DND-41 (cell line): Measurements from ENCODE around the gene SOSTDC1.

Source experiments
- EZH2 ChIP-seq: IDR thresholded peaks from 3 replicates; pipeline ENCODE4 v1.6.1; 2012; ENCODE audit warnings: borderline replicate concordance, low read depth, mild to moderate bottlenecking, moderate library complexity, low read length, inconsistent platforms; ENCODE audit not compliant: severe bottlenecking
- TF ChIP-seq, protein P1 (sequence below): IDR thresholded peaks from 2 replicates; pipeline ENCODE4 v1.5.1; 2012; ENCODE audit warnings: borderline replicate concordance, low read length, moderate library complexity, mild to moderate bottlenecking; ENCODE audit not compliant: poor library complexity, severe bottlenecking; ENCODE audit errors: extremely low read depth

DNA sequence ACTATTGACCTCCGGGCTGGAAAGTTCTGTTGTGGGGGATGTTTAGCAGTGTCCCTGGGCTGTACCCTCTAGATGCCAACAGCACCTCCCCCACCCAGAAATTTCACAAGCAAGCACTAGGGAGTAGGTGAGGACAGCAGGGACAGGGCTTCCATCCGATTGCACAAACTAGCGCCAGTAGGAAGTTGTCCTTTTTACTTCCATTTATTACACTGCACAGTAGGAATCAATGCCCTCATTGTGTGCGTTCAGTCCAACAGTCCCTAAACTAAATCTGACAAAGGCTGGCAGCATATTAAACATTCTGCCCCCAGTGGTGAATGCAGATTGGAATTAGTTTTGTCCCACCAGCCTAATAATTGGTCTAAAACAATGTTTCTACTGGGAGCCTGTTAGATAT lies 6.4 kb upstream of the SOSTDC1 start:
- TF ChIP-seq, protein P1, sequence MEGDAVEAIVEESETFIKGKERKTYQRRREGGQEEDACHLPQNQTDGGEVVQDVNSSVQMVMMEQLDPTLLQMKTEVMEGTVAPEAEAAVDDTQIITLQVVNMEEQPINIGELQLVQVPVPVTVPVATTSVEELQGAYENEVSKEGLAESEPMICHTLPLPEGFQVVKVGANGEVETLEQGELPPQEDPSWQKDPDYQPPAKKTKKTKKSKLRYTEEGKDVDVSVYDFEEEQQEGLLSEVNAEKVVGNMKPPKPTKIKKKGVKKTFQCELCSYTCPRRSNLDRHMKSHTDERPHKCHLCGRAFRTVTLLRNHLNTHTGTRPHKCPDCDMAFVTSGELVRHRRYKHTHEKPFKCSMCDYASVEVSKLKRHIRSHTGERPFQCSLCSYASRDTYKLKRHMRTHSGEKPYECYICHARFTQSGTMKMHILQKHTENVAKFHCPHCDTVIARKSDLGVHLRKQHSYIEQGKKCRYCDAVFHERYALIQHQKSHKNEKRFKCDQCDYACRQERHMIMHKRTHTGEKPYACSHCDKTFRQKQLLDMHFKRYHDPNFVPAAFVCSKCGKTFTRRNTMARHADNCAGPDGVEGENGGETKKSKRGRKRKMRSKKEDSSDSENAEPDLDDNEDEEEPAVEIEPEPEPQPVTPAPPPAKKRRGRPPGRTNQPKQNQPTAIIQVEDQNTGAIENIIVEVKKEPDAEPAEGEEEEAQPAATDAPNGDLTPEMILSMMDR: no peak
- TF ChIP-seq EZH2: no peak
